Bone marrow (tissue), 2 donors: ENCODE measurements around the gene UTP11.
A peak's percentile ranks its signal among the peaks of the same experiment; 100 is the strongest.
"Not testable (repeated sequence)": the region's sequence is repeated elsewhere in the genome, so short reads cannot be mapped to it uniquely, and the experiment has no call there.

ENCODE experiments used
- DNase-seq, 2 donors: peaks; one replicate each; lab custom pipeline; 2025; lab: John Stamatoyannopoulos, UW

Gene UTP11

DNA sequence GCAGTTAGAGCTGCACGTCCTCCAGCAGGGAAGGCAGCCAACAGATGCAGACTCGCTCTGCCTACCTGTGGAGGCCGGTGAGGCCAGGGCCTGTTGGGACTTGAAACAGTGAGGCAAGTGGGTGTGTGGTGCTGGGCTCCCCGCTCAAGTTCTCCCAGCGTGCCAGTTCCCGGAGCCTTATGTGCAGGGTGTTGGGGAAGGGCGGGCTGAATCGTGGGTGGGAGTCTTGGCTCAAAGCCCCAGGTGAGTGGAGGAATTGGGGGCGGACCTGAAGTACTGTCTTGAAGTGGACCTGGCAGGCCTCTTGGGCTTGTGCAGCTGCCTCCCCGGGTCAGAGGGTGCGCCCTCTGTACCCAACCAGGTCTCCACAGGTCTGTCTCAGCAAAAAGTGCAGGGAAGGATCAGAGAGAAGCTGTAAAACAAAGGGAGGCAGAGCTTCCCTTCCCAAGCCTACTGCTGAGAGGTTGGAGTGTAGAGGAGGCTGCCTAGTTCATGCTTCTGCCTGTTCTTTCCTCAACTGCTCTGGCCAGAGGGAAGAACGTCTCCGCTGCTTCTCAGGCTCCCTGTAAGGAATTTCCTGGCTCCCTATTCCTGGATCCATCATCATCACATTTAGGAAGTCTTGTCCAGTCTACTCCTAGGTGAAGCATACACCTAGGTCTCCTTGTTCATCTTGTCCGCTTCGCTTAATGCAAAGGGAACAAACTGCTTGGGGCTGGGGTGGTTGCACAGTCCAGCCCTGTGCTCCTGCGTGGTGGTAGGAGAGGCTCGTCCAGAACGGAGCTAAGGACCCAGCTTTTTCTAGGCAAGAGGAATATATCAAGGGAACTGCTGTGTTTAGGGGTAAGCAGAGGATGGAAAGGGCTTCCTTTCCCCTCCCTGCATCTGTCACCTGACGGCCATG, 14.9 kb downstream of the UTP11 start:
- DNase-seq, result no peak

DNA sequence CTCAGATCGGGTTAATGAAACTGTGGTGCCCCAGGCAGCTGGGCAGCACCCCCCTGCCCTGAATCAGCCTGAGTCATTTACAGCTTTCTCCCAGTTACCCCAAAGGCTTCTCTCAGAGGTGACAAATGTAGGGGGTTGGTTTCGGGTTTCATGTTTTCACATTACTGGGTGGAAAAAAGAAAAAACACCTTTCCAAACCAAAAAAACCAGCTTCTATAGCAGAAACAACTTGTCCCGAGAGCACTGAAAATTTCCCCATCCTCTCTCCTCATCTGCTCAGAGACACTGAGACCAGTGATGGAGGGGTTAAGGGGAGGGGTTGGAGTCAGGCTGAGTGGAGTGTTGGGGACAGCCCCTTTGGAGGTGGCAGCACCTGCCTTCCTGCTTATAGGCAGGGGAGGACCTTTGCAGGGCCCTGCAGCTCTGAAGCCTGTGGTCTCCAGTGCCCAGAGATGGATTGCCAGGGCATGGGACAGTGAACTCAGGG, 15.6 kb downstream of the UTP11 start:
- no peak for DNase-seq

DNA sequence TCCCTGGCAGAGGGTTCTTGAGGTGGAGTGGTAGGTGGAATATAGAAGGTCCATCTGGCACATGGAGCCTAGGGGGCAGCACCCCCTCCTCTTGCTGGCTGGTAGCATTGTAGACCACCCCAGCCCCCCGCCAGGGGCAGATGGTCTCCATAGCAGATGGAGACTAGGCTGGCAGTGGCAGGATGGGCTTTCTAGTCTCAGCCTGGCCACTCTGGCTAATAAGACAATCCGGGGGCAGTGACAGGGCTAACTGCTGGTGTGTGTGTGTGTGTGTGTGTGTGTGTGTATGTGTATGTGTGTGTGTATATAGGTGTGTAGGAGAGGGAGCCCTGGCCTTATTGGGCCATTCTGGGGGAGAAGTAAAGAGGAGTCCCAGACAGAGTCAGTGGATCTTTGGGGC, 16.1 kb downstream of the UTP11 start:
- DNase-seq, result no peak

DNA sequence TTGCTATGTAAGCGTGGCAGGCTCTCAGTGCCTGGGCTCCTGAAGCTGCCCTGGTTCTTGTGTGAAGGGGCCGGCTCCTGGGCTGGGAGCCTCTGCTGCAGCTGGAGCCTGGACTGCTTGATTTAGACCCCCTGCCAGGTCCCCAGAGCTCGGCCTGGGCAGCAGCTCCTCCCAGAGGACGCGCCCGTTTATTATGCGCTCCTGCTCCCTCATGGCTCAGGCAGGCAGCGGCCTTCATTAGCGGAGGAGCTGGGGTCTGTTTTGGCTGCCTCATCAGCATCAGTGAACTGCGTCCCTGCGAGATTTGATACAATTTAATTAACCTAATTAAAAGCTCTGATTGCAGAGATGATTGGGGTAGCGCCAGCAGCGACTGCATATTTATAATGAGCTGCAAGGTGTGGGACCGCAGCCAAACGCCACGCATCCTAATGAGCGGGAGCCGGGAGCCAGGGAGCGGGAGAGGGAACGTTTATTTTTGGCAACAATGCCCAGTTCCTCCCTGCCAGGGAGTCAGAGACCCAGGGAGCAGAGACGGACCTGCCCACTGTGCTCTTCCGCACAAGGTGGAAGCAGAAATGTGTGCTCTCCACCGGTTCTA, 16.6 kb downstream of the UTP11 start:
- DNase-seq, result no peak

DNA sequence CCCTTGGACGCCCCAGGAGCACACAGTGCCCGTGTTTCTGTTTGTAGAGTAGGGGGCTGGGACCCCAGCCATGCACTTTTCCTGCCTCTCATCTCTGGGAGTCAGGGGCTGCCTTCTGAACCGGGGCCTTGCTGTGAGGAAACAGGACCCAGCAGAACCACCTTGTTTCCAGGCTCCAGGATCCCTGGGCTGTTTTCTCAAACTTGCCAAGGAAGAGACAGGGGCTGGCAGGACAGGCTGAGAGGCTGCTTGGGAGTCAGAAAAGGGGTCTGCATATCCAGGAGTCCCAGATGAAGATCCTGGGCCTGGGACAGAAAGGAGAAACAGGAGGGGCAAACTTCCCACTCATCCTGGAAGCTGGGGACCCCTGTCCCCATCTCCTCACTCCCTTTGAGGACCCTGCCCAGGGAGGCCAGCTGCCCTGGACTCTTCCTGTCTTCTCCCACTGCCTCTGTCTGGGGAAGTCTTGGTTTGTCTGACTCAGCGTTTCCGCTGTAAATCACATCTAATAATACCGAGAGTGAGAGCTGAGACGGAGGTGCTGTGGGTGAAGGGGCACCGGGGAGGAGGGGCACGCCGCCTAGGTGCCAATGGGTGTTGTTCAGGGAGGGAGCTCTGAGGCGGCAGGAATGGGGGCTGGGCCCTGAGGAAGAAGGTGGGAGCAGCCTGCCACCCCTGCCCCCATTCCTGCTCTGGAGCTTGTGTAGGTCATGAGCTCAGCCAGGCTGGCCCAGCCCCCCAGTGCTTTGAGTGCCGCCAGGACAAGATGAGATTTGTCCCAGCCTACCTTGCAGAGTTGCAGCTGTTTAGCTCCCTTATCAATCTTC, 17.4 kb downstream of the UTP11 start:
- DNase-seq, result peak in 1 of 2 donors; percentile 80

DNA sequence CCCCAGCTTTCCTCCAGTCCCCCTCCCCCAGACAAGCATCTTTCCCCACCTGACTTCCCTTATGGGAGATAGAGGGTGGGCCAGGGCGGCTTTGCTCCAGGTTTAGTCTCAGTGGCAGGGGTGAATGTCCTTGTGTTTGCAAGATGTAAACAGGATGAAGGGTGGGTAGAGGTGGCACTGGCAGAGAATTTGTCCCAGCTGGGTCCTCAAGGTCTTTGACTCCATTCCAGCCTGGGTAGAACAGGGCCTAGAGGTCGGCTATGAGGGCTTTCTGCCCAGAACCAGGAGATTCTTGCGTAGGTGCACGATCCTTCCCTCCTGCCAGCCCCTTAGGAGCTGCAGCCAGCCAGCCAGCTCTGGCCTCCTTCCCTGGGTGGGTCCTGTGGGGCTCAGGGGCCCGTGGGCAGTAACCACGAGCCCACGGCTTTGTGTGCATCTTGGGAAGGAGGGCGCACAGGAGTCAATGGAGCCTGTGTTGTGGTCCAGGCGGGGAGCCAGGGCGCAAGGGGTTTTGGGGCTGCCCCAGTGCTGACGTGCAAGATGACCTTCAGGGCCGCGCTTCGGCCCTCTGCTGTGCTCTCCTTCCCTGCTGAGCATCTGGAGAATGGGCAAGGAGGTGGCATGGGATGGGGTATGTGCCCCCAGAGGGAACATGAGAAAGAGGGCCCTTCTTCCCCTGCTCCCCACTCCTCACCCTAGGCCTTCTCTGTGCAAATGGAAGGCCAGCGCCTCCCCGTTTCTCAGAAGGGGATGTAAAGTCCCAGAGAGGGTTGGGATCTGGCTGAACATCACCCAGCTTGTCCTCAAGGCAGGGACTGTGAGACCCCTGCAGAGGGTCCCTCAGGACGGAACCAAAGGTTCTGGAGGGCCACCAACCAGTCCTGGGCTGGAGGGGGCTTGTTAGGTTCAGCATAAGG, 18.3 kb downstream of the UTP11 start:
- DNase-seq, result no peak

DNA sequence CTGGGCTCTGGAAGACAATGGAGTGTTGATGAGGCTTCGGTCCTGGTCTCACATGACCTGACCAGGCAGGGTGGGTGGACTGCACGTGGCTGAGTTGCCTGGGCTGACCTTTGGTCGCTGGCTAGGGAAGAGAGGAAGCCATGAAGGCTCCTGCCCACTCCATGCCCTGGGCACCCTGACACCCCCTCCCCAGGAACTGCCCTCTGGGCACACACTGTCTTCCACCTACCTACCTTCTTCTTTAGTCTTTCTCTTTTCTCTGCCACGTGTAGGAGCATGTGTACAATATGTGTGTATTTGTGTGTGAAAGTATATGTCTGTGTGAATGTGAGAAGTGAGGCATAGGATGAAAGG, 19.0 kb downstream of the UTP11 start:
- DNase-seq, result no peak

DNA sequence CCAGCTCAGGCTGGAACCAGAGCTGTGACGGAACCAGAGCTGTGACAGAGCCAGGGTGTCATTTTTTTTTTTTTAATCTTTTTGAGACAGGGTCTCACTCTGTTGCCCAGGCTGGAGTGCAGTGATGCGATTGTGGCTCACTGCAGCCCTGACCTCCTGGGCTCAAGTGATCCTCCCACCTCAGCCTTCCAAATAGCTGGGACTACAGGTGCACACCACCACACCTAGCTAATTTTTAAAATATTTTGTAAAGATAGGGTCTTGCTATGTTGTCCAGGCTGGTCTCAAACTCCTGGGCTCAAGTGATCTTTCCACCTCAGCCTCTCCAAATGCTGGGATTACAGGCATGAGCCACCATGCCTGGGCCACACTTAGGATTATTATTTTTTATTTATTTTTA, 20.5 kb downstream of the UTP11 start:
- not testable (repeated sequence) for DNase-seq

DNA sequence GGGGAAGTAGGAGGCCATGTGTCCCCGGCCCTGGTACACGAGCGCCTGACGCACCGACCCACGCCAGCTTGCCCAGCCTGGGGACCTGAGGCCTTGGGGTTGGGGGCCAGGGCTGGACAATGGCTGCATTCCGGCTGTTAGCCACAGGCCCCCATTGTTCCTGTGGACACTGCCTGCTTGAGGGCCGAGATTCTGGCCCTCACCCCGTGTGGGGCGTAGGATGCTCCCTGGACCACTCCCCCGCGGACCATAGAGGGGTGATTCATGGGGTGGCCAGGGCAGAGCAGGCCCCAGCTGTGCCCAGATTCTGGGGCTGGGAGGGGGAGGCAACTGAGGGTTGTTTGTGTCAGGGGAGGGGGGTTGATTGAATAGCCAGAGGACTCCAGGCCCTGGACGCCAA, 22.3 kb downstream of the UTP11 start:
- no peak for DNase-seq

DNA sequence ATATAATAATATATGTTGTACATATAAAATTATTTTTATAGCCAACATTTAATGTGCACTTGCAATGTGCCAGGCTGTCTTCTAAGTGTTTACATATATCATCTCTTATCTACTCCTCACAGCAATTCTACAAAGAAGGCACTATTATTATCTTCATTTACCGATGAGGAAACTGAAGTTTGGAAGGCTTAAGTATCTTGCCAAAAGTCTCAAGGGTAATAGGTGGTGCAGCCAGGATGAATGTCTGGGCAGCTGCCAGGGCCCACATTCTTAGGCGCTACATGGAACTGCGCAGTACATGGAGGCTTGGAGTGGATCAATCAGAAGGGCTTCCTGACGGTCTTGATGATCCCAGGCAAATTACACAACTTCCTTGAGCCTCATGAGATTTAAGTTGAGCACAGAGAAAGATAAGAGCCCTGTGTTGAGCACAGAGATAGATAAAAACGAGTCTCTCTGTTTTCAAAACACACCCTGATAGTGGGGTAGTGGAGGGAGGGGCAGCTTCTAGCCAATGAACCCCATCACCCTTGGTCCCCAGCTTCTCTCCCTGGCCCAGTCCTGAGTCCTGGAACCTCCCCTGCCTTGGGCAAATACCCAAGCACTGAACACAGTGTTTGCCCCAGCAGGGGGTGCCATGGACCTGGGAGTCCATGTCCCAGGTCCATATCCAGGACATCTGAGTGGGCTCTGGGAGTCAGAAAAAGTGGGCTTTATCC, 24.8 kb downstream of the UTP11 start:
- DNase-seq, result no peak

DNA sequence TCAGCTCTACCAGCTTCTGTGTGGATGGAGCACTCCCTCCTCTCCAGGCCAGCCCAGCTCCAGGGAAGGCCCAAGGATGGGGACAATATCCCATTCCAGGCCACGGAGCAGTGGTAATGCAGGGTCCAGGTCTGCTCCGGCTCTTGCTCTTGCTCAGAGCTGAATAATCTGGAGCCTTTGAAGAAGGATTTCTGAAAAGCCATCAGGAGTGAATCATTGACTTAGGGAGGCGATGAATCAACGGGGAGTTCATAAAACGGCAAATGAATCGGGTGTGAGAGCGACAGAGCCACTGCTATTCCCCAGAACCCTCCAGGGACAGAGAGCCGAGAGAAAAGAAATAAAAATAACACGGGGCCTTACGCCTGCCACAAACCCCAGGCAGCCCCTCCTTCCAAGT, 26.3 kb downstream of the UTP11 start:
- DNase-seq, result no peak

DNA sequence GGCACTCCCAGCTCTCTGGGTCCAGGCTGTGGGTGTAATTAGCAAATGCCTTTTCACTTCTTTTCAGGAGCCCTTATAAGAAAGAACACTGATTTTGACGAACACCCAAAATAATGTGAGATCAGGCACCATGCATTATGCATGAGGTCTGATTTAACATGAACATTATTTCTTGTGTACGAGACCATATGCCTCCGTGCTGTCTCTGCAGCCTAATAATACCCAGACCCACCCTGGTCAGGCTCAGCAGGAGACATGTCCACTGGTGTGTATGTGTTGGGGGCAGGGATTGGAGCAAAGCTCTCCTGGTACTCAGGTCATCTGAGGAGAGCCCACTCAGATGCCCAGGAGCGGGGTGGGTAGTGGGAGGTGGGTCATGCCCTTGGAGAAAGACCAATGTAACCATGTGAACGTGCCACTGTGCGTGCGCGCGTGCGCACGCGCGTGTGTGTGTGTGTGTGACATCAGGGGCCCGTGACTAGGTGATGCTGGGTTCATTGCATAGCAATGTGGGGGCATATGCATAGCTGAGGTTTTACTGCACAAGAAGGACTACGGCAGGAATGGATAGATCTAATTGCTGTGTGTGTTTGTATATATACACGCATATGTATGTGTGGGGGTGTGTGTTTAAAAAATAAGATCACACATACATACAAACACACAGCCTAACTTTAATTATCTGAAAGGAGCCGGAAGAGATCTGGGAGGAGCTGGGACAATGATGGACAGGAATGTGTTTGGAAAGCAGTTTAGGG, 27.0 kb downstream of the UTP11 start:
- DNase-seq, result no peak

DNA sequence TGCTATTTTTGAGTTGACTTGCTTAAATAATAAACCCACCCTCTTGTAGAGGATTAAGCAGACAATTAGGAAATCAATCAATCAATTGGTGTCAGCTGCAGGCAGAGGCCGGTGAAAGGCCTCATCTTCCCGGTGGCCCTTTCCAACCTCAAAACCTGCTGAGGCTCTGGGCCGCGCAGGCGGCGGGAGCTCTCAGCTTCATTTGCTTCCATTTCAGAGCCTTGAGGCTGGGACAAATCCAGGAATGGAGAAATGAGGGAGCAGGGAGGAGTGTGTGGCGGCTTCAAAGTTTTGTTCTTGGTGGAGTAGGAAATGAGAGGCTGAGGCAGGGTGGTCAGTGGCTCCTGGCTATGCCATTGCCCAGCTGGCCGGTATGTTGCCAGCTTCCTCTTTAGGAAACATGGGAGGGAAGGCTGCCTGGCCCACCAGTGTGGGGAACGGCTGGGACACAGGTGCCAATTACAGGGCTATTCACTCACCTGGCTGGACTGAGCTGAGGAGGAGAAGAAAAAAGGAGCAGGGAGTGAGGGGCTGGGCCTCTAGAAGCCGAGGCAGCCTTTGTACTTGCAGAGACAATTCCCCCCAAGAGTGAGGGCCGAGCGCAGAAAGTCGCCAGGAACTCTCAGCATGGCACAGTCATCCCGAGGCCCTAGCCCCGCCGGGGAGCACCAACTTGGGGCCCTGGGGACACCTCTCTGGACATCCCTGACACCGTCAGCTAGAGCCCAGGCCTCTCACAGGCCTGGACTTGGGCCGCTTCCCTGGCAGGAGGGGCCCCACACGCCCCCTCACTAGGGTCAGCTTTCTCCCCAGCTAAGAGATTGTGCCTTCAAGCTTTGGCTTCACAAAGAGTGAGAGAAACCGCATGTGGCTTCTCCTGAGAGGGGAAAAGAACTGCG, 29.7 kb downstream of the UTP11 start:
- DNase-seq, result no peak

DNA sequence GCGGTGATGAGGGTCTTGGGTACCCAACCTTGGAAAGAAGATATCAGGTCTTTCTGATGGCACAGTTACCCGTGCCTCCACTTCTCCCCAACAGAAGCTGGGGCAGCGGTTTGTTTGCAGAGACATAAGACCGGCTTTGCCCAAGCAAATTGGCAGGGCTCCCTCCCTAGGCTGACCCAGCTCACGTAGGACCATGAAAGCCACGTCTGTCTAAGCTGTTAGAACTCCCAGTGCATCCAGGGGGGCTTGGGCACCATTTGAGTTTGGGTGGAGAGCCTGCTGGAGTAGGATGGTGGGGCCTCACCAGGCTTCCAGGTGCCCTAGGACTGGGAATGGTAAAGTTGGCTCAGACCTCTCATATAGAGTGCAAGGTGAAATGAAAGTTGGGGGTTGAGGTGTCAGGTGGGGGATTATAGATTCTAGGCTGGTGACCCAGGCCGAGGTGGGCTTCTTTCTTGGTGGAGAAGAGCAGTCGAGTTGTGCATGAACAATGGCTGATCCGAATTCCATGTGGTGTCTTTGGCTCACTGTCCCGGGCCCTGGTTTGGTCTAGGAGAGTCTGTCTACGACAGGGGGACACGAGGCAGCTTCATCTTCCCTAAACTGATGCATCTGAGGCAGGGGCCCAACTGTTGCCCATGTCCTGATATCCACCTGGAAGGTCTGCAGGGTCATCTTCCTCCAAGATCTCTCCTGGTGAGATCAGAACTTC, 30.7 kb downstream of the UTP11 start:
- DNase-seq, result no peak

DNA sequence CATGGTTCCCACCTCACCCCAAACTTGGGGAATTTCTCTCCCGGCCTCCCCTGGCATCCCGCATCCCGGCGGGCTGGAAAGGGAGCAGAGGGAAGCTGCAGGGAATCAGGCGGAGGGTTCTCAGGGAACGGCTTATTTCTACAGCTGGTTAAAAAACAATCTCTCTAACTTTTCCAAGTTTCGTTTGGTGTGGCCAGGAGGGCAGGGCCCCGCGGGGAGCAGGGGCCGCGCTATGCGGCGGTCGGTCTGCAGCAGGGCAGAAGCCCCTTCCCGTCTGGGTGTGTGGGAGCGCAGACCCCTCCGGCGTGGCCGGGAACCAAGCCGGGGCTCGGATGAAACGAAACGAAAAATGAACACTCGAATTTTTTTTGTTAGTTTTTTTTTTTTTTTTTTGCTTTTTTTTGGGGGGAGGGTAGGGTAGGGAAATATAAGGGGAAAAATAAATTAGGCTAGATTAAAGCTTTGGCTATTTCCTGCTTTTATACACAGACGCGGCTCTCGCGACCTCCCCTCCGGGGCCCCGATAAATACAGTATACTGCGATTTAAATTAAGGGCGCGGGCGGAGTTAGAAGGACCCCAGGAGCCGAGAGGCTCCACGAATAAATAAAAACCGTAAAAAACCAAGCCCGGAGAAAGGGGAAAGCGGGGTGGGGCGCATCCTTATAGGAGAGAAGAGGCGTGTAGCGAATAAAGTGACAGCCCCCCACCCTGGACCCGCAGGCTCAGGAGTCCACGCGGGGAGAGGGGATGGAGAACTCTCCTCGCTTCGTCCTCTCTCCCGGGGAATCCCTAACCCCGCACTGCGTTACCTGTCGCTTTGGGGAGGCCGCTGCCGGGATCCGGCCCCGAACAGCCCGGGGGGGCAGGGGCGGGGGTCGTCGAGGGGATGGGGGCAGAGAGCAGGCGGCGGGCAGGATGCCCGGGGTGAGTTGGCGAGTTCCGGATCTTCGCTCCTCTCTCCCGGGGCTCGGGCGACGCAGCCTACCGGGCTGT, 32.0 kb downstream of the UTP11 start:
- no peak for DNase-seq

DNA sequence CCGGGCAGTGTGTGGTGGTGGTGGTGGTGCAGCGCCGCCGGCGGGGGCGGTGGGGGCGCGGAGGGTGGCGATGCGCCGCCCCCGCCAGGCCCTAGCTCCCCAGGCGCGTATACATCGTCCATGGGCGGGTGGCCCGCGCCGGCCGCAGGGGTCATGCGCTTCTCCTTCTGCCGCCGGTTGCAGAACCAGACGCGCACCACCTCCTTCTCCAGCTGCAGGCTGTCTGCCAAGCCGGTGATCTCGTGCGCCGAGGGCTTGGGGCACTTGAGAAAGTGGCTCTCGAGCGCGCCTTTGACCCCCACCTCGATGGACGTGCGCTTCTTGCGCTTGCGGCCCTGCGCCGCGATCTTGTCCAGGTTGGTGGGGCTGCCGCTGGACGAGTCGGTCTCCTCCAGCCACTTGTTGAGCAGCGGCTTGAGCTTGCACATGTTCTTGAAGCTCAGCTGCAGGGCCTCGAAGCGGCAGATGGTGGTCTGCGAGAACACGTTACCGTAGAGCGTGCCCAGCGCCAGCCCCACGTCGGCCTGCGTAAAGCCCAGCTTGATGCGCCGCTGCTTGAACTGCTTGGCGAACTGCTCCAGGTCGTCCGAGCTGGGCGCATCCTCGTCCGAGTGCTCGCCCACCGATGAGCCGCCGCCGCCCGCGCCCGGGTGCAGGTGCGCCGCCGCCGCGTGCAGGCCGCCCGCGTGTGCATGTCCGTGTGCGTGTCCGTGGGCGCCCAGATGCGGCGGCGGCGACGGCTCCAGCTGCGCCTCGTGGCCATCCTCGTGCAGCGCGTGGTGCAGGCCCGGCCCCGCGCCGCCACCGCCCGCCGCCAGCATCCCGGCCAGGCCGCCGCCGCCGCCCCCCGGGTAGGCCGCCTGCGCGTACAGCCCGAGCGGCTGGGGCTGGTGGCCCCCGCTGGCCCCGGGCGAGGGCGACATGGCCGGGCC, 33.1 kb downstream of the UTP11 start:
- DNase-seq, result no peak
